Brain microvascular endothelial cell (primary cell): ENCODE data around the gene MYH16.
"Not testable (repeated sequence)": the region's sequence is repeated elsewhere in the genome, so short reads cannot be mapped to it uniquely, and the experiment has no call there.

ENCODE experiments used
- DNase-seq: peaks from one replicate; pipeline ENCODE4 v3.0.0-alpha.2; 2020
- H3K27ac ChIP-seq: fragments of 250-450 bp; sonication (Bioruptor Pico); 2 replicates; pipeline ENCODE4 v1.5.1; 2020; ENCODE audit warnings: mild to moderate bottlenecking, moderate library complexity
- H3K27me3 ChIP-seq: fragments of 250-450 bp; sonication (Bioruptor Pico); replicated peaks from 2 replicates; pipeline ENCODE4 v1.5.1; 2020; ENCODE audit warnings: mild to moderate bottlenecking
- H3K36me3 ChIP-seq: fragments of 250-450 bp; sonication (Bioruptor Pico); replicated peaks from 2 replicates; pipeline ENCODE4 v1.5.1; 2020; ENCODE audit warnings: mild to moderate bottlenecking
- H3K4me3 ChIP-seq: 2 replicates; pipeline ENCODE4 v1.5.1; 2011; ENCODE audit warnings: low read depth, mild to moderate bottlenecking, control low read depth, low read length, moderate library complexity
- in situ Hi-C: cut with HindIII; loops from 2 replicates; pipeline ENCODE4 v1.10.0; 2017; ENCODE audit warnings: low sequenced_read_pairs, low pct_ligation_motif_present
- TF ChIP-seq, protein P1 (sequence below): IDR thresholded peaks from 2 replicates; pipeline ENCODE4 v1.5.1; 2011; ENCODE audit warnings: low read depth, mild to moderate bottlenecking, moderate library complexity, low read length, control low read depth, inconsistent platforms; ENCODE audit errors: missing control alignments

The MYH16 gene

GRCh38 chr7:99234185-99234584 is 38.5 kb upstream of the MYH16 start:
- Histone ChIP-seq H3K27ac (no peak overlapping the region), H3K36me3 (no peaks in the 10 kb centered on the region), H3K4me3 (no peak overlapping the region), H3K27me3 (no peaks in the 10 kb centered on the region)
- TF ChIP-seq, protein P1, sequence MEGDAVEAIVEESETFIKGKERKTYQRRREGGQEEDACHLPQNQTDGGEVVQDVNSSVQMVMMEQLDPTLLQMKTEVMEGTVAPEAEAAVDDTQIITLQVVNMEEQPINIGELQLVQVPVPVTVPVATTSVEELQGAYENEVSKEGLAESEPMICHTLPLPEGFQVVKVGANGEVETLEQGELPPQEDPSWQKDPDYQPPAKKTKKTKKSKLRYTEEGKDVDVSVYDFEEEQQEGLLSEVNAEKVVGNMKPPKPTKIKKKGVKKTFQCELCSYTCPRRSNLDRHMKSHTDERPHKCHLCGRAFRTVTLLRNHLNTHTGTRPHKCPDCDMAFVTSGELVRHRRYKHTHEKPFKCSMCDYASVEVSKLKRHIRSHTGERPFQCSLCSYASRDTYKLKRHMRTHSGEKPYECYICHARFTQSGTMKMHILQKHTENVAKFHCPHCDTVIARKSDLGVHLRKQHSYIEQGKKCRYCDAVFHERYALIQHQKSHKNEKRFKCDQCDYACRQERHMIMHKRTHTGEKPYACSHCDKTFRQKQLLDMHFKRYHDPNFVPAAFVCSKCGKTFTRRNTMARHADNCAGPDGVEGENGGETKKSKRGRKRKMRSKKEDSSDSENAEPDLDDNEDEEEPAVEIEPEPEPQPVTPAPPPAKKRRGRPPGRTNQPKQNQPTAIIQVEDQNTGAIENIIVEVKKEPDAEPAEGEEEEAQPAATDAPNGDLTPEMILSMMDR, result no peak
- in situ Hi-C loops, result no loop called here
- no peak for DNase-seq

- DNase-seq, result no peak
- no peaks in the 10 kb centered on the region for H3K27me3 ChIP-seq
- H3K36me3 ChIP-seq, result no peaks in the 10 kb centered on the region
- TF ChIP-seq, protein P1, result no peak
- in situ Hi-C loops, result no loop called here
- H3K27ac ChIP-seq, result no peak overlapping the region
- no peak overlapping the region for H3K4me3 ChIP-seq
Measured at GRCh38 chr7:99235925-99236324, 36.7 kb upstream of the MYH16 start.

GRCh38 chr7:99237876-99238275 is 34.8 kb upstream of the MYH16 start:
- H3K27ac ChIP-seq, DNase-seq, H3K4me3 ChIP-seq, in situ Hi-C loops, H3K36me3 ChIP-seq, H3K27me3 ChIP-seq: not testable (repeated sequence)

- H3K27ac ChIP-seq, result no peak overlapping the region
- no peaks in the 10 kb centered on the region for H3K36me3 ChIP-seq
- TF ChIP-seq, protein P1, result no peak
- no peak for DNase-seq
- in situ Hi-C loops, result no loop called here
- no peaks in the 10 kb centered on the region for H3K27me3 ChIP-seq
- no peak overlapping the region for H3K4me3 ChIP-seq
Measured at GRCh38 chr7:99238558-99239341, 33.9 kb upstream of the MYH16 start.

GRCh38 chr7:99242682-99243081 is 30.0 kb upstream of the MYH16 start:
- no peaks in the 10 kb centered on the region for H3K36me3 ChIP-seq
- TF ChIP-seq, protein P1, result no peak
- no peak overlapping the region for H3K4me3 ChIP-seq
- no peak overlapping the region for H3K27ac ChIP-seq
- DNase-seq, result no peak
- H3K27me3 ChIP-seq, result no peaks in the 10 kb centered on the region
- in situ Hi-C loops, result no loop called here

DNA sequence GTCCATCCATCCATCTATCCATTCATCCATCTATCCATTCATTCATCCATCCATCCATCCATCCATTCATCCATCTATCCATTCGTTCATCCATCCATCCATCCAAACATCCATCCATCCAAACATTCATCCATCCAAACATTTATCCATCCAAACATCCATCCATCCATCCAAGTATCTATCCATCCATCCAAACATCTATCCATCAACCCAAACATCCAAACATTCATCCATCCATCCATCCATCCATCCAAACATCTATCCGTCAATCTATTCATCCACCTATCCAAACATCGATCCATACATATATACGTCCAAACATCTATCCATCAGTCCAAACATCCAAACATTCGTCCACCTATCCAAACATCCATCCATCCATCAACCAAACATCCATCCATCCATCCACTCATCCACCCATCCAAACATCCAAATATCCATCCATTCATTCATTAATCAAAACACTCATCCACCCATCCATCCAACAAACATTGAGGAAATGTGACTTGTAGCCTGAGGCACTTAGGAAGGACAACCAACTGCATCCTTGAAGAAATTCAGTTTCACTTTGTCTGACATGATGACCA is 28.8 kb upstream of the MYH16 start:
- no peak for DNase-seq
- Histone ChIP-seq H3K27ac (no peak overlapping the region), H3K36me3 (no peaks in the 10 kb centered on the region), H3K4me3 (no peak overlapping the region), H3K27me3 (no peaks in the 10 kb centered on the region)
- TF ChIP-seq, protein P1, result no peak
- in situ Hi-C loops, result no loop called here
